ENCODE measurements around the gene KDM4B. TPM values are rescaled to one million over a fixed set of nuclear protein-coding genes. Genes with fewer than 3 reads are reported as not detected.

KDM4B gene
- polyA plus RNA-seq, 3 donors: 6.4 to 22.7 (median 12.7) TPM

GRCh38 chr19:4983346-4984105 lies 14.6 kb downstream of the KDM4B start:
- H3K9ac ChIP-seq (ENCODE audit: insufficient read depth, low read length, poor library complexity, severe bottlenecking): no peak overlapping the region
- intact Hi-C loops (cut with micrococcal nuclease): no loop called here

GRCh38 chr19:4984106-4984380 lies 15.1 kb downstream of the KDM4B start:
- Histone ChIP-seq H3K9me3 (replicated peaks in 1 of 2; ENCODE audit: control insufficient read depth in 1 of 2, insufficient read depth in 1 of 2, low read length in 2 of 2) (no peaks in the 10 kb centered on the region), H3K4me3 (replicated peaks in 1 of 3; ENCODE audit: low read depth in 2 of 3, low read length in 3 of 3) (no peak overlapping the region), H3K4me1 (ENCODE audit: control insufficient read depth in 1 of 2, insufficient read depth in 2 of 2, low read length in 2 of 2) (peaks cover 13% of the 10 kb centered on the region in 2 donors), H3K79me2 (ENCODE audit: insufficient read depth, low read length) (peaks cover 92% of the 10 kb centered on the region), H3K9ac (ENCODE audit: insufficient read depth, low read length, poor library complexity, severe bottlenecking) (no peak overlapping the region), H2AFZ (ENCODE audit: insufficient read depth, low read depth, low read length, poor library complexity, severe bottlenecking) (no peak overlapping the region), H3K27ac (ENCODE audit: low read depth in 1 of 2, low read length in 2 of 2) (no peak overlapping the region), H3K27me3 (ENCODE audit: control insufficient read depth in 2 of 2, insufficient read depth in 2 of 2, low read length in 2 of 2) (no peaks in the 10 kb centered on the region), H3K4me2 (replicated peaks; ENCODE audit: extremely low read depth, low read length, poor library complexity, severe bottlenecking) (no peak overlapping the region), H4K20me1 (ENCODE audit: insufficient read depth, low read length) (peaks cover 100% of the 10 kb centered on the region), H3K36me3 (replicated peaks in 1 of 2; ENCODE audit: control insufficient read depth in 1 of 2, insufficient read depth in 2 of 2, low read length in 2 of 2) (peaks cover 8 to 10% of the 10 kb centered on the region in 2 donors)
- intact Hi-C loops (cut with micrococcal nuclease): no loop called here
- DNase-seq: no peak
- TF ChIP-seq CTCF (IDR thresholded peaks at IDR 0.05): no peak
- peak overlapping the region in 1 of 7 donors; percentile 25 for H3K27ac Mint-ChIP-seq
- H3K4me3 Mint-ChIP-seq: no peak overlapping the region
- no peaks in the 10 kb centered on the region for H3K9me3 Mint-ChIP-seq
- peaks cover 14 to 51% of the 10 kb centered on the region in 2 donors for H3K36me3 Mint-ChIP-seq
- peaks cover 12% of the 10 kb centered on the region for H3K4me1 Mint-ChIP-seq
- peaks cover 0 to 3% (median 0%) of the 10 kb centered on the region in 3 donors for H3K27me3 Mint-ChIP-seq (ENCODE audit: low read depth in 3 of 3)
- 100% methylated on average over 5 of the region's 7 CpGs for WGBS (ENCODE audit: insufficient coverage)

More at GRCh38 chr19:4983346-4984105, 14.6 kb downstream of the KDM4B start:
- WGBS (ENCODE audit: insufficient coverage): 97% methylated on average over 18 of the region's 23 CpGs
- Histone ChIP-seq H3K4me3 (replicated peaks in 1 of 3; ENCODE audit: low read depth in 2 of 3, low read length in 3 of 3) (no peak overlapping the region), H3K36me3 (replicated peaks in 1 of 2; ENCODE audit: control insufficient read depth in 1 of 2, insufficient read depth in 2 of 2, low read length in 2 of 2) (peaks cover 8 to 10% of the 10 kb centered on the region in 2 donors), H4K20me1 (ENCODE audit: insufficient read depth, low read length) (peaks cover 100% of the 10 kb centered on the region), H3K27me3 (ENCODE audit: control insufficient read depth in 2 of 2, insufficient read depth in 2 of 2, low read length in 2 of 2) (no peaks in the 10 kb centered on the region), H3K4me1 (ENCODE audit: control insufficient read depth in 1 of 2, insufficient read depth in 2 of 2, low read length in 2 of 2) (peaks cover 18% of the 10 kb centered on the region in 2 donors), H3K9me3 (replicated peaks in 1 of 2; ENCODE audit: control insufficient read depth in 1 of 2, insufficient read depth in 1 of 2, low read length in 2 of 2) (no peaks in the 10 kb centered on the region), H3K4me2 (replicated peaks; ENCODE audit: extremely low read depth, low read length, poor library complexity, severe bottlenecking) (no peak overlapping the region), H3K27ac (ENCODE audit: low read depth in 1 of 2, low read length in 2 of 2) (no peak overlapping the region), H2AFZ (ENCODE audit: insufficient read depth, low read depth, low read length, poor library complexity, severe bottlenecking) (no peak overlapping the region), H3K79me2 (ENCODE audit: insufficient read depth, low read length) (peaks cover 92% of the 10 kb centered on the region)
- no peak for DNase-seq
- Mint-ChIP-seq H3K4me3 (no peak overlapping the region), H3K4me1 (peaks cover 17% of the 10 kb centered on the region), H3K27me3 (ENCODE audit: low read depth in 3 of 3) (peaks cover 0 to 3% (median 0%) of the 10 kb centered on the region in 3 donors), H3K36me3 (peaks cover 14 to 51% of the 10 kb centered on the region in 2 donors), H3K9me3 (no peaks in the 10 kb centered on the region), H3K27ac (peak overlapping the region in 2 of 7 donors; percentile 25 to 58)
- no peak for TF ChIP-seq CTCF (IDR thresholded peaks at IDR 0.05)

Data from CD14-positive monocyte (primary cell).